Endothelial cell of umbilical vein (primary cell): ENCODE results near the gene GLI2. TPM values are rescaled to one million over a fixed set of nuclear protein-coding genes. Genes with fewer than 3 reads are reported as not detected.

ENCODE experiments used
- BruUV-seq: library from RNA; stranded (reverse); fragments of 400-500 nt; replicated peaks from 2 replicates; lab custom pipeline; 2021; lab: Mats Ljungman, UMichigan
- CTCF ChIA-PET: fragments of 300-600, 350-600 bp; sonication (Branson Sonifier 250); formaldehyde crosslinking; loops from one replicate; lab custom pipeline; 2021; ENCODE audit warnings: antibody characterized with exemption, inconsistent platforms; lab: Charles Lee
- POLR2A ChIA-PET: fragments of 300-600, 350-600 bp; sonication (Branson Sonifier 250); formaldehyde crosslinking; loops from one replicate; lab custom pipeline; 2021; ENCODE audit warnings: antibody characterized with exemption, inconsistent platforms; lab: Charles Lee
- DNase-seq: peaks from one replicate; pipeline ENCODE4 v3.0.0-alpha.2; 2011; ENCODE audit warnings: low read depth, low spot score
- FAIRE-seq: peaks from 2 replicates; lab custom pipeline; 2011; peaks lifted over from hg19 to GRCh38; lab: Jason Lieb, UNC
- H2AFZ ChIP-seq: 2 replicates; pipeline ENCODE4 v1.6.0; 2012; ENCODE audit warnings: low read depth, low read length, control low read depth, inconsistent platforms
- H3K27ac ChIP-seq: 2 replicates; pipeline ENCODE4 v1.5.1; 2011; ENCODE audit warnings: low read depth, mild to moderate bottlenecking, control low read depth, low read length, moderate library complexity; ENCODE audit not compliant: insufficient read depth
- H3K27me3 ChIP-seq, 2 experiments: 2 replicates each; pipeline versions ENCODE4 v1.6.0 to v1.6.1; 2011; ENCODE audit warnings: low read length in 2 of 2, mixed read lengths in 1 of 2; ENCODE audit not compliant: control insufficient read depth in 2 of 2, insufficient read depth in 2 of 2
- H3K36me3 ChIP-seq, 2 experiments: 2 replicates in 1 of 2; 3 replicates in 1 of 2; pipeline ENCODE4 v1.5.1; 2011; ENCODE audit warnings: low read length in 2 of 2, mild to moderate bottlenecking in 1 of 2, moderate library complexity in 1 of 2; ENCODE audit not compliant: control insufficient read depth in 2 of 2, insufficient read depth in 2 of 2; ENCODE audit errors: extremely low read depth in 1 of 2
- H3K4me1 ChIP-seq: 3 replicates; pipeline ENCODE4 v1.5.1; 2011; ENCODE audit warnings: mild to moderate bottlenecking, low read length; ENCODE audit not compliant: control insufficient read depth, insufficient read depth; ENCODE audit errors: extremely low read depth
- H3K4me2 ChIP-seq: 2 replicates; pipeline ENCODE4 v1.6.1; 2011; ENCODE audit warnings: low read length, control low read depth, mixed read lengths; ENCODE audit not compliant: insufficient read depth
- H3K4me3 ChIP-seq, 3 experiments: fragments of 200-600 bp in 1 of 3; sonication (generic), shearing (Covaris generic) in 1 of 3; replicated peaks in 1 of 3; 2 replicates each; pipeline ENCODE4 v1.5.1; 2011 to 2016; ENCODE audit warnings: control low read depth in 3 of 3, low read length in 3 of 3, mild to moderate bottlenecking in 2 of 3, inconsistent platforms in 1 of 3, low read depth in 1 of 3, moderate library complexity in 1 of 3; ENCODE audit not compliant: insufficient read depth in 1 of 3
- H3K79me2 ChIP-seq: 2 replicates; pipeline ENCODE4 v1.6.0; 2012; ENCODE audit warnings: low read length, inconsistent platforms; ENCODE audit not compliant: control insufficient read depth, insufficient read depth
- H3K9ac ChIP-seq: replicated peaks from 2 replicates; pipeline ENCODE3; 2011; ENCODE audit warnings: low read length, control low read depth; ENCODE audit not compliant: insufficient read depth; ENCODE audit errors: extremely low read depth
- H3K9me1 ChIP-seq: replicated peaks from 3 replicates; pipeline ENCODE4 v1.6.0; 2011; ENCODE audit warnings: mild to moderate bottlenecking, low read length; ENCODE audit not compliant: control insufficient read depth, insufficient read depth; ENCODE audit errors: extremely low read depth
- H3K9me3 ChIP-seq: replicated peaks from 2 replicates; pipeline ENCODE4 v1.5.1; 2012; ENCODE audit warnings: low read length, inconsistent platforms; ENCODE audit not compliant: control insufficient read depth, insufficient read depth
- H4K20me1 ChIP-seq: replicated peaks from 2 replicates; pipeline ENCODE3; 2011; ENCODE audit warnings: mild to moderate bottlenecking, low read length; ENCODE audit not compliant: control insufficient read depth, insufficient read depth; ENCODE audit errors: extremely low read depth
- EZH2 ChIP-seq: IDR thresholded peaks from 2 replicates; pipeline ENCODE4 v1.6.1; 2012; ENCODE audit warnings: borderline replicate concordance, low read depth, mild to moderate bottlenecking, moderate library complexity, low read length, inconsistent platforms; ENCODE audit not compliant: severe bottlenecking
- FOS ChIP-seq: IDR thresholded peaks from 2 replicates; pipeline ENCODE4 v1.6.1; 2011; ENCODE audit warnings: mild to moderate bottlenecking, low read length, moderate library complexity, borderline replicate concordance; ENCODE audit not compliant: insufficient read depth
- GATA2 ChIP-seq: IDR thresholded peaks from 2 replicates; pipeline ENCODE4 v1.7.0; 2011; ENCODE audit warnings: low read depth, mild to moderate bottlenecking, moderate library complexity, mixed read lengths, low read length; ENCODE audit not compliant: insufficient read length, insufficient read depth
- JUN ChIP-seq: IDR thresholded peaks from 2 replicates; pipeline ENCODE4 v1.6.1; 2011; ENCODE audit warnings: borderline replicate concordance, low read depth; ENCODE audit not compliant: insufficient read length, insufficient read depth
- MYC ChIP-seq: IDR thresholded peaks from one replicate; pipeline ENCODE4 v1.6.1; 2011; ENCODE audit warnings: mild to moderate bottlenecking, low read depth, low read length
- POLR2A ChIP-seq: IDR thresholded peaks from 2 replicates; pipeline ENCODE4 v1.6.1; 2012; ENCODE audit warnings: low read depth, mild to moderate bottlenecking, control low read depth, low read length
- POLR2AphosphoS5 ChIP-seq: IDR thresholded peaks from 2 replicates; pipeline ENCODE4 v1.6.1; 2012; ENCODE audit warnings: low read depth, mild to moderate bottlenecking, control low read depth, low read length, moderate library complexity; ENCODE audit not compliant: insufficient read depth
- dilution Hi-C: fragments of 300-500 bp; cut with MboI; formaldehyde crosslinking; loops from one replicate; pipeline ENCODE4 v1.15.0; 2019; ENCODE audit warnings: low sequenced_read_pairs; ENCODE audit not compliant: extremely low pct_ligation_motif_present
- intact Hi-C: fragments of 100-400 bp; cut with micrococcal nuclease; formaldehyde crosslinking; loops from one replicate; pipeline ENCODE4 v1.10.0; 2022
- polyA plus RNA-seq, 4 experiments: library from polyadenylated mRNA; depleted of rRNA in 3 of 4; stranded (reverse) in 3 of 4; unstranded in 1 of 4; fragments of >200 nt; gene quantifications; 2 replicates each; pipeline versions ENCODE4 v1.2.1 to v1.2.3, GENCODE V29; 2011 to 2012; ENCODE audit warnings: missing spikeins in 1 of 4
- total RNA-seq: library from RNA; stranded (reverse); gene quantifications from 2 replicates; pipeline ENCODE4 v1.2.3, GENCODE V29; 2021
- TF ChIP-seq, protein P1 (sequence below): IDR thresholded peaks from 2 replicates; pipeline ENCODE4 v1.6.1; 2011; ENCODE audit not compliant: insufficient read depth, insufficient read length
- TF ChIP-seq, protein P2 (sequence below), 2 donors: IDR thresholded peaks; 1 replicate in 1 of 2; 2 replicates in 1 of 2; pipeline ENCODE4 v1.5.1; 2011; ENCODE audit warnings: low read length in 2 of 2, mild to moderate bottlenecking in 2 of 2, moderate library complexity in 2 of 2, control low read depth in 1 of 2, inconsistent platforms in 1 of 2, low read depth in 1 of 2; ENCODE audit not compliant: insufficient read depth in 1 of 2; ENCODE audit errors: extremely low read depth in 1 of 2

GLI2 gene
- total and polyA plus RNA-seq, 2 donors (not counting 3 experiments of a cell fraction or from before 2014, with no cell fraction given): 0.13 TPM; not detected in 1

DNA sequence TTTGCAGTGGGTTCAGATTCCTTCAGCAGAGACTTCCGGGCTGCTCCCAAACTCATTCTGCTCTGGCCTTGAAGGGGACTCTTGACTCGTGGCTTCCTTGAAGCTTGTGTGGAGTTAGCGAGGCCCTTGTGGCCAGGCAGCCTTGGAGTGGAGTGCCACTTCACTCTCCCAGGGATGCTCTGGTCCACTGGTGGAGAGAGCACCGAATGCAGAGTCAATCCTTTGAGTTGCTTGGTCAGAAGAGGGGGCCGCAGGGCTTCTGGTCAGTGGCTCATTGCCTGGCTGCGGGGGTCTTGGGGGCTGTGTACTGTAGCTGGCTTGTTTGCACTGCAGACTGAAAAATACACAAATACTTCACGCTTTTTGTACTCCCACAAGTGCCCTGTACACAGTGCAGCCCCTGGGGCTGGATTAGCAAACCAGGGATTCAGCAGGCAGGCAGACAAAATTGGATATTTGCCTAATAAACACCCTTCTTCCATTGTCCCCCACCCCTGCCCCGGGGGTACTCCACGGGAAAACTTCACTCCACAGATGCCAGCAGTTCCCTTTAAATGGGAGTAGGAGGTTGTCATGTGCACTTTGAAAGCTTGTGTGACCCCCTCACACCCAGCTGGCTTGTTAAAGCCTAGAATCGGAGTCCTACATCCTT, 3.2 kb downstream of the GLI2 start:
- Histone ChIP-seq H3K9ac (no peak overlapping the region), H3K4me2 (no peak overlapping the region), H3K79me2 (no peaks in the 10 kb centered on the region), H3K4me3 (no peak overlapping the region), H3K36me3 (no peaks in the 10 kb centered on the region), H3K9me1 (no peaks in the 10 kb centered on the region), H3K4me1 (no peaks in the 10 kb centered on the region), H3K27me3 (peaks cover 71 to 93% of the 10 kb centered on the region in 2 experiments), H2AFZ (no peak overlapping the region), H4K20me1 (no peaks in the 10 kb centered on the region), H3K9me3 (no peaks in the 10 kb centered on the region), H3K27ac (no peak overlapping the region)
- dilution Hi-C loops: no loop called here
- no peak for FAIRE-seq
- CTCF ChIA-PET: interaction anchor here (1.5 to 1.7 kb wide), 2 partner anchors 26 to 28 kb away, joined by 3 to 4 read pairs; no protein-coding TSS in a partner anchor
- intact Hi-C loops: loop anchor here (5.0 kb wide), 1 partner anchor 128 kb away; no protein-coding TSS in a partner anchor
- no peak for DNase-seq
- POLR2A ChIA-PET: no interaction called here
- TF ChIP-seq, protein P1, sequence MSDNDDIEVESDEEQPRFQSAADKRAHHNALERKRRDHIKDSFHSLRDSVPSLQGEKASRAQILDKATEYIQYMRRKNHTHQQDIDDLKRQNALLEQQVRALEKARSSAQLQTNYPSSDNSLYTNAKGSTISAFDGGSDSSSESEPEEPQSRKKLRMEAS: no peak
- no peak for TF ChIP-seq JUN
- no peak for TF ChIP-seq EZH2
- TF ChIP-seq, protein P2, sequence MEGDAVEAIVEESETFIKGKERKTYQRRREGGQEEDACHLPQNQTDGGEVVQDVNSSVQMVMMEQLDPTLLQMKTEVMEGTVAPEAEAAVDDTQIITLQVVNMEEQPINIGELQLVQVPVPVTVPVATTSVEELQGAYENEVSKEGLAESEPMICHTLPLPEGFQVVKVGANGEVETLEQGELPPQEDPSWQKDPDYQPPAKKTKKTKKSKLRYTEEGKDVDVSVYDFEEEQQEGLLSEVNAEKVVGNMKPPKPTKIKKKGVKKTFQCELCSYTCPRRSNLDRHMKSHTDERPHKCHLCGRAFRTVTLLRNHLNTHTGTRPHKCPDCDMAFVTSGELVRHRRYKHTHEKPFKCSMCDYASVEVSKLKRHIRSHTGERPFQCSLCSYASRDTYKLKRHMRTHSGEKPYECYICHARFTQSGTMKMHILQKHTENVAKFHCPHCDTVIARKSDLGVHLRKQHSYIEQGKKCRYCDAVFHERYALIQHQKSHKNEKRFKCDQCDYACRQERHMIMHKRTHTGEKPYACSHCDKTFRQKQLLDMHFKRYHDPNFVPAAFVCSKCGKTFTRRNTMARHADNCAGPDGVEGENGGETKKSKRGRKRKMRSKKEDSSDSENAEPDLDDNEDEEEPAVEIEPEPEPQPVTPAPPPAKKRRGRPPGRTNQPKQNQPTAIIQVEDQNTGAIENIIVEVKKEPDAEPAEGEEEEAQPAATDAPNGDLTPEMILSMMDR (IDR thresholded peaks at IDR 0.05; ENCODE audit: extremely low read depth in 1 of 2, insufficient read depth in 1 of 2, low read depth in 1 of 2, low read length in 2 of 2): no peak
- TF ChIP-seq POLR2AphosphoS5: no peak
- TF ChIP-seq POLR2A: no peak
- no peak for TF ChIP-seq MYC
- TF ChIP-seq FOS: no peak
- no peak for TF ChIP-seq GATA2
- no TSS peak for BruUV-seq
